GM21786 (cell line): ENCODE measurements around the gene PHF20.
"Not testable (repeated sequence)": the region's sequence is repeated elsewhere in the genome, so short reads cannot be mapped to it uniquely, and the experiment has no call there.

ENCODE experiments used
- ATAC-seq: cut with Tn5 transposase; IDR thresholded peaks from one replicate; pipeline ENCODE4 v1.9.1; 2021; ENCODE audit not compliant: unreplicated experiment

Gene PHF20

DNA sequence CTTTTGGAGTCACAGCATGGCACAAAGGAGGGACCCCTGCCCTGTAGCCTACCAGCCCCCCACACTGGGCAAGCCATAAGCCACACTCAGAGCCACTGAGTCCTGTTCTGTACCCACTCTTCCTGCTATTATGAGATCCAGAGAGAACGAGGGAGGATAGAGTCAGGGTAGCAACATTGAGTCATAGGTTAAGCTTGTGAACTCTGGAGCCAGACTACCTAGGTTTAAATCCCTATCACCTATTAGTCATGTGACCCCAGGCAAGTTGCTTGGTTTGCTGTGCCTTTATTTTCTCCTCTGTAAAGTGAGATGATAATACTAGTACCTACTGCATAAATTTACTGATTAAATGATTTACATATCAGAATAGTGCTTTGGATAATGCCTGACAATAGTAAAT, 197.1 kb downstream of the PHF20 start:
- ATAC-seq: no peak

DNA sequence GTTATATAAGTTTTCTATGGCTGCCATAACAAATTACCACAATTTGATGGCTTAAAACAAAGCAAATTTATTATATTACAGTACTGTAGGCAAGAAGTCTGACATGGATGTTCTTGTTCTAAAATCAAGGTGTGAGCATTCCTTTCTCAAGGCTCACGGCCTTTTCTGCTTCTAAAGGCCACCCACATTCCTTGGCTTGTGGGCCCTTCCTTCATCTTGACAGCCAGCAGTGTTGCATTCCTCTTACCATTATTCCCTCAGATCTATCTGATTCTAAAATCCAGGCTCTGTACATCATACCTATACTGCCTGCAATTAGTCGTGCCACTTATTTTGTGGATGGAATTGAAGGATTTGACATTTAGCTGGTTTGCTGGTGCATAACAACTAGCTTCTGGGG, 200.2 kb downstream of the PHF20 start:
- no peak for ATAC-seq

GRCh38 chr20:35972462-35972861, 200.6 kb downstream of the PHF20 start:
- ATAC-seq: no peak

GRCh38 chr20:35974256-35974655, 202.4 kb downstream of the PHF20 start:
- no peak for ATAC-seq

GRCh38 chr20:35975576-35976373, 204.0 kb downstream of the PHF20 start:
- ATAC-seq: no peak

DNA sequence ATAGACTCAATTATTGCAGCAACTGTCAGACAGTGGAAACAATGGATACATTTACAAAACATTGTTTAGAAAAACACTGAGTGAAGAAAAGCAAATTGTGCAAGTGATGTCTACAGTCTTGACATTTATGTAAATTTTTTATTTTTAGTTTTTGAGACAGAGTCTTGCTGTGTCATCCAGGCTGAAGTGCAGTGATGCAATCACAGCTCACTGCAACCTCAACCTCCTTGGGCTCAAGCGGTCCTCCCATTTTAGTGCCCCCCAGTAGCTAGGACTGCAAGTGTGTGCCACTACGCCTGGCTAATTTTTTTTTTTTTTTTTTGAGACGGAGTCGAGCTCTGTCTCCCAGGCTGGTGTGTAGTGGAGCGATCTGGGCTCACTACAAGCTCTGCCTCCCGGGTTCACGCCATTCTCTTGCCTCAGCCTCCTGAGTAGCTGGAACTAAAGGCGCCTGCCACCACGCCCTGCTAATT, 206.3 kb downstream of the PHF20 start:
- ATAC-seq: no peak

DNA sequence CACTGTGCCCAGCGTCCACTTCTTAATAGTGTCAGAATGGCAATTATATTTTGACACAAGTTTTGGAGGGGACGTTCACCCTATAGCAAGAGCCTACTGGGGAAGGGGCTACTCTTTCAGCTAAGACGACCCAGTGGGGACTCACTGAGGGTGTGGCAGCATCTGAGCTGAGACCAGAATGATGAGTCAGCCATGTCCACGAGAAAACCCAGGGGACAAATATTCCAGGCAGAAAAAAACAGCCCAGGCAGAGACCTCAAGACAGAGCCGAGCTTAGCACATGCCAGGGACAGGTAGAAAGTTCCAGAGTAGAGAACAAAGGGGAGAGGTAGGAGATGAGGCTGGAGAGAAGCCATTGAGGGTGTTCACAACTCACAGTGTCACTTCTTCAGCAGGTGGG, 207.7 kb downstream of the PHF20 start:
- no peak for ATAC-seq

DNA sequence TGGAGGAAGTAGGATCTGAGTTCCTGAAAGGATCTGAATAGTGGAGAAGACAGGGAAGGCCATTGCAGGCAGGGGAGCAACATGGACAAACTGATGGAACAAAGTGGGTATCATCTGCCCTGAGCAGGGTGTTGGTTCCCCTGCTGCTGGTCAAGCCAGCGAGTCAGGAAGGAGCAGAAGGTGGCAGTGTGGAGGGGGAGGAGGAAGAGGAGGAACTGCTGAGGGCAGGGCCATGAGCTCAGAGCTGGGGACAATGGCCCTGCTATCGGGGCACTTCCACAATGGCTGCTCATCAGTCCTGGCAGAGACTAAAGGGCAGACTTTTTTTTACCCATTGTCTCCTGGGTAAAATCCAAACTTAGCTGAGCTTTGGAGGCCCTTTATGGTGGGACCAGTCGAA, 210.2 kb downstream of the PHF20 start:
- ATAC-seq: no peak

- no peak for ATAC-seq
Observed at GRCh38 chr20:35984382-35984781, 212.6 kb downstream of the PHF20 start.

GRCh38 chr20:35985806-35986205, 214.0 kb downstream of the PHF20 start:
- ATAC-seq: no peak

GRCh38 chr20:35988910-35989463, 217.2 kb downstream of the PHF20 start:
- no peak for ATAC-seq

- no peak for ATAC-seq
Observed at GRCh38 chr20:35991142-35991771, 219.4 kb downstream of the PHF20 start.

DNA sequence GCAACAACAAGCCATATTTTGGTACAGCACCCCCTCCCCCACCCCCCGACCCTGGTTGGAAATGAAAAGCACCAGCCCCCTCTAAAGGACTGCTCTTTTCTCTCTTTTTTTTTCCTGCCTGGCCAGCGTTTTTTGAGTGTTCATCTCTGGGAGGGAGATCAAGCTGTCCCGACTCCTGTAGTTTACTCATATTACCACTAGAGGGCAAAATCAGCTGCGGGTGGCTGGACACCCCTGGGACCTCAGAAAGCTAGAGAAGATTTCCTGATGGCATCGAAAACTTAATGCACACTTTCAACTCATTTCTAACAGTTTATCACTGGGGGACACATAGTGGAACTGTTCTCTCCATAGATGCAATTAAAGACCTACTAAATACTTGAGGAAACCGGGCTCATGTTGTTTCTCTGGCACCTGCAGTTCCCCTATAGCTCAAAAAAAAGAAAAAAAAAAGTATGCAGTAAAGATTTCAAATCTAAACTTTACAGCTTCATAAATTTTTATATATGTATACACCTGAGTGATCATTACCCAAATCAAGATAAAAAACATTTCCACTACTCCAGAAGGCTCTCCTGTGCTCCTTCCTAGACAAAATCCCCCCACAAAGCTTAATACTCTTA, 221.0 kb downstream of the PHF20 start:
- no peak for ATAC-seq

GRCh38 chr20:35994994-35995453, 223.2 kb downstream of the PHF20 start:
- ATAC-seq: no peak

DNA sequence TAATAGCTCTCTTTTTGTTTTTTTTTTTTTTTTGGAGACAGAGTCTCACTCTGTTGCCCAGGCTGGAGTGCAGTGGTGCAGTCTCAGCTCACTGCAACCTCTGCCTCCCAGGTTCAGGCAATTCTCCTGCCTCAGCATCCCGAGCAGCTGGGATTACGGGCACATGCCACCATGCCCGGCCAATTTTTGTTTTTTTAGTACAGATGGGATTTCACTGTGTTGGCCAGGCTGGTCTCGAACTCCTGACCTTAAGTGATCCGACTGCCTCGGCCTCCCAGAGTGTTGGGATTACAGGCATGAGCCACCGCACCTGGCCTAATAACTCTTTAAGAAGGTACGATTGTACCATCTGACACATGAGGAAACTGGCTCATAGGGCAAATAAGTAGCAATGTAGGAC, 224.7 kb downstream of the PHF20 start:
- ATAC-seq: not testable (repeated sequence)
